OCI-LY7 (cell line): ENCODE results near the gene SLCO4A1. TPM values are rescaled to one million over a fixed set of nuclear protein-coding genes. Genes with fewer than 3 reads are reported as not detected.

Source experiments
- BruUV-seq: library from RNA; stranded (reverse); fragments of 400-500 nt; replicated peaks from 2 replicates; lab custom pipeline; 2021; lab: Mats Ljungman, UMichigan
- CTCF ChIA-PET: fragments of 300-600 bp; sonication (Branson Sonifier 250); formaldehyde crosslinking; loops from one replicate; lab custom pipeline; 2022; ENCODE audit warnings: antibody characterized with exemption; ENCODE audit not compliant: unreplicated experiment; lab: Charles Lee
- POLR2A ChIA-PET: fragments of 300-600 bp; sonication (Branson Sonifier 250); formaldehyde crosslinking; loops from one replicate; lab custom pipeline; 2022; ENCODE audit warnings: antibody characterized with exemption; lab: Charles Lee
- DNase-seq: peaks from one replicate; pipeline ENCODE4 v3.0.0-alpha.2; 2015; ENCODE audit warnings: low spot score
- H2AFZ ChIP-seq: fragments of 200-600 bp; sonication (generic), shearing (Covaris generic); 2 replicates; pipeline ENCODE4 v1.6.1; 2014; ENCODE audit warnings: mild to moderate bottlenecking, antibody characterized with exemption, low read length, moderate library complexity
- H3K27ac ChIP-seq: fragments of 200-600 bp; sonication (generic); 2 replicates; pipeline ENCODE4 v1.5.1; 2014; ENCODE audit warnings: mixed run types, low read depth, mild to moderate bottlenecking, moderate library complexity, low read length, inconsistent platforms; ENCODE audit not compliant: poor library complexity, severe bottlenecking
- H3K36me3 ChIP-seq: fragments of 200-600 bp; sonication (generic); 2 replicates; pipeline ENCODE4 v1.6.1; 2014; ENCODE audit warnings: mild to moderate bottlenecking, antibody characterized with exemption, low read length, moderate library complexity, mixed read lengths; ENCODE audit not compliant: insufficient read depth
- H3K4me1 ChIP-seq: fragments of 200-600 bp; sonication (generic); 2 replicates; pipeline ENCODE4 v1.5.1; 2014; ENCODE audit warnings: mild to moderate bottlenecking, low read length; ENCODE audit not compliant: insufficient read depth, poor library complexity, severe bottlenecking
- H3K4me2 ChIP-seq: fragments of 200-600 bp; sonication (generic); 2 replicates; pipeline ENCODE4 v1.6.1; 2014; ENCODE audit warnings: mild to moderate bottlenecking, low read length
- H3K4me3 ChIP-seq: fragments of 200-600 bp; sonication (generic); 2 replicates; pipeline ENCODE4 v1.5.1; 2014; ENCODE audit warnings: mild to moderate bottlenecking, low read depth, low read length; ENCODE audit not compliant: poor library complexity, severe bottlenecking
- H3K79me2 ChIP-seq: fragments of 200-600 bp; sonication (generic); 2 replicates; pipeline ENCODE4 v1.6.1; 2016; ENCODE audit warnings: low read depth, mild to moderate bottlenecking, low read length, moderate library complexity, mixed read lengths; ENCODE audit not compliant: insufficient read depth
- H3K9me2 ChIP-seq: fragments of 200-600 bp; sonication (generic); 2 replicates; pipeline ENCODE4 v1.6.1; 2016; ENCODE audit warnings: mild to moderate bottlenecking, low read length, mixed read lengths; ENCODE audit not compliant: insufficient read depth
- H3K9me3 ChIP-seq: fragments of 200-600 bp; sonication (generic); 2 replicates; pipeline ENCODE4 v1.6.1; 2014; ENCODE audit warnings: mild to moderate bottlenecking, mixed run types, low read length, mixed read lengths
- H4K20me1 ChIP-seq: fragments of 200-600 bp; sonication (generic); 2 replicates; pipeline ENCODE4 v1.6.1; 2014; ENCODE audit warnings: mild to moderate bottlenecking, antibody characterized with exemption, low read length, moderate library complexity, mixed read lengths; ENCODE audit not compliant: insufficient read depth
- EZH2phosphoT487 ChIP-seq: fragments of 200-600 bp; sonication (generic); IDR thresholded peaks from 2 replicates; pipeline ENCODE4 v1.6.1; 2018; ENCODE audit warnings: low read depth, borderline replicate concordance, mild to moderate bottlenecking, mixed run types, antibody characterized with exemption, low read length, moderate library complexity, mixed read lengths
- intact Hi-C: fragments of 100-400 bp; cut with micrococcal nuclease; formaldehyde crosslinking; loops from one replicate; pipeline ENCODE4 v1.10.0; 2022; ENCODE audit not compliant: unreplicated experiment
- total RNA-seq, 2 experiments: library from RNA; depleted of rRNA in 1 of 2; stranded (reverse); fragments of >200 nt in 1 of 2; shearing (Covaris generic) in 1 of 2; gene quantifications; 2 replicates each; pipeline ENCODE4 v1.2.3, GENCODE V29; 2014 to 2022
- TF ChIP-seq, protein P1 (sequence below): fragments of 200-600 bp; sonication (generic); conservative IDR thresholded peaks from 2 replicates; pipeline ENCODE4 v1.5.1; 2014; ENCODE audit warnings: mild to moderate bottlenecking, antibody characterized with exemption, low read length, moderate library complexity, mixed read lengths

The SLCO4A1 gene
- total RNA-seq, 2 experiments from 2014 or later, result 34.3 to 52.4 TPM

DNA sequence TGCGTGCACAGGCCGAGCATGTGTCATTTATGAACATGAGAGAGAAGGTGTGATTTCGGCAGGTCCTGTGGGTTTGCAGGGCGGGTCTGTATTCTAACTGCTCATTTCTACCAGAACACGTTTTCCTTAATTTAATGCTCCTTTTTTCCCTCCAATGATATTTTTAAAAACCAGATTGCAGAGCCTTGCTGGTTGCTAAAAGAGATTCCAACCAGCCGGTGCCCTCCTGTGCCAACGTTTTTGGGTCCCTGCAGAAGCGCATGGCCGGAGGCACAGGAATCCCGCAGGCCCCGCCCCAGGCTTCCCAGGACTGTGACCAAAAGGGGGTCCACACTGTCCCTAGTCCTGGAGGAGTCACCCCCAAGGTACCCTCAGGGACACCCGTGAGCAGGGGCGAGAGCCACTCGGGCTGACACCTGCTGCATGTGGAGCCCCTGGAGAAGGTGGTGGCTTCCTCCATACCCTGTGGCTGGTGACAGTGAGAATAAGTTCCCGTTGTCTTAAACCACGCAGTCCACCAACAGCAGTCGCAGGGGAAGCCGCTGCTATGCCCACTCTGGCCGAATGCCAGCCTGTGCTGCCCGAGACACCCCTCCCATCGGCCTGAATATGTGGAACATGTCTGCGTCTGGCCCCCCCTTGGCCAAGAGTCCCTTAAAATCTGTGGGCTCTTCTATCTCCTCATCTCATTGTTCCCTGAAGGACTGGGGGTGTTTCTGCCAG, 50.7 kb downstream of the SLCO4A1 start:
- Histone ChIP-seq H4K20me1 (no peaks in the 10 kb centered on the region), H3K4me2 (no peak overlapping the region), H3K79me2 (no peaks in the 10 kb centered on the region), H3K36me3 (no peaks in the 10 kb centered on the region), H3K4me3 (no peak overlapping the region), H3K9me2 (no peaks in the 10 kb centered on the region), H3K27ac (no peak overlapping the region), H3K9me3 (no peaks in the 10 kb centered on the region), H2AFZ (no peak overlapping the region), H3K4me1 (no peaks in the 10 kb centered on the region)
- no peak for DNase-seq
- BruUV-seq, result no TSS peak
- intact Hi-C loops, result no loop called here
- TF ChIP-seq, protein P1, sequence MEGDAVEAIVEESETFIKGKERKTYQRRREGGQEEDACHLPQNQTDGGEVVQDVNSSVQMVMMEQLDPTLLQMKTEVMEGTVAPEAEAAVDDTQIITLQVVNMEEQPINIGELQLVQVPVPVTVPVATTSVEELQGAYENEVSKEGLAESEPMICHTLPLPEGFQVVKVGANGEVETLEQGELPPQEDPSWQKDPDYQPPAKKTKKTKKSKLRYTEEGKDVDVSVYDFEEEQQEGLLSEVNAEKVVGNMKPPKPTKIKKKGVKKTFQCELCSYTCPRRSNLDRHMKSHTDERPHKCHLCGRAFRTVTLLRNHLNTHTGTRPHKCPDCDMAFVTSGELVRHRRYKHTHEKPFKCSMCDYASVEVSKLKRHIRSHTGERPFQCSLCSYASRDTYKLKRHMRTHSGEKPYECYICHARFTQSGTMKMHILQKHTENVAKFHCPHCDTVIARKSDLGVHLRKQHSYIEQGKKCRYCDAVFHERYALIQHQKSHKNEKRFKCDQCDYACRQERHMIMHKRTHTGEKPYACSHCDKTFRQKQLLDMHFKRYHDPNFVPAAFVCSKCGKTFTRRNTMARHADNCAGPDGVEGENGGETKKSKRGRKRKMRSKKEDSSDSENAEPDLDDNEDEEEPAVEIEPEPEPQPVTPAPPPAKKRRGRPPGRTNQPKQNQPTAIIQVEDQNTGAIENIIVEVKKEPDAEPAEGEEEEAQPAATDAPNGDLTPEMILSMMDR, result no peak
- no peak for TF ChIP-seq EZH2phosphoT487
- CTCF ChIA-PET, result no interaction called here
- POLR2A ChIA-PET, result no interaction called here

DNA sequence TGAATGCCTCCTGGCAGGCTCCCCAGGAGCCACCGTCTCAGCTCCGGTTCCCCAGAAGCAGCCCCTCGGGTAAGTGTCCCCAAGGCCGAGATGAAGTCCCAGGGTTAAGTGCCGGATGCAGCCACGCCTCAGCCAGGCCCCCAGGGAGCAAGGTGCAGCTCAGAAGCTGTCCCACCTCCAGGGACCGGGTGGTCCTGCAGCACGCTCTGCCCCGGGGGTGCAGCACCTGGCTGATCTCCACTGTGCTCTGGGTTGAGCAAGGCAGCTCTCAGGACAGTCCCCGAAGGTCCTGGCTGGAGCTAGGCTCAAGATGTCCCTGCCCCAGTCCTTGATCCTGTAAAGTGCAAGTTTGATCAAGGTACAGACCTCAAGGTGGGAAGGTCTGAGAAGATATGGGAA, 51.2 kb downstream of the SLCO4A1 start:
- Histone ChIP-seq H4K20me1 (no peaks in the 10 kb centered on the region), H3K9me2 (no peaks in the 10 kb centered on the region), H3K36me3 (no peaks in the 10 kb centered on the region), H3K79me2 (no peaks in the 10 kb centered on the region), H3K4me3 (no peak overlapping the region), H3K4me2 (no peak overlapping the region), H2AFZ (no peak overlapping the region), H3K4me1 (no peaks in the 10 kb centered on the region), H3K27ac (no peak overlapping the region), H3K9me3 (no peaks in the 10 kb centered on the region)
- DNase-seq, result no peak
- no TSS peak for BruUV-seq
- intact Hi-C loops, result no loop called here
- POLR2A ChIA-PET, result no interaction called here
- TF ChIP-seq, protein P1, result no peak
- TF ChIP-seq EZH2phosphoT487, result no peak
- CTCF ChIA-PET, result no interaction called here

DNA sequence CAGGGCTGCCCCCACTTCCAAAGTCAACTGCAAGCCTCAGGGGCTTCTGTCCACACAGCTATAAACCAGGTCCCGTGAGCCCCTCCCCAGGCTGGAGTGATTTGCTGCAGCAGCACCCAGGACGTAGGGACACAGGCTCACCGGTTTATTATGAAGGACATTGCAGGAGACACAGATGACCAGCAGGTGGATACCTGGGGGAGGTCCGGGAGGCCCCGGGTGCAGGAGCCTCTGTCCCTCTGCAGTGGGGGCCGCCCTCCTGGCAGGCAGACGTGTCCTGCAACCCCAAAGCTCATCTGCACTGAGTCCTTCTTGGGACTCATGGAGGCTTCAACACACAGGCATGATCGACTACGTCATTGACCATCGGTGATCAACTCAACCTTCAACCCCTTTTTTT, 51.8 kb downstream of the SLCO4A1 start:
- Histone ChIP-seq H3K4me2 (no peak overlapping the region), H3K79me2 (no peaks in the 10 kb centered on the region), H3K27ac (no peak overlapping the region), H3K4me1 (no peaks in the 10 kb centered on the region), H3K36me3 (no peaks in the 10 kb centered on the region), H4K20me1 (no peaks in the 10 kb centered on the region), H3K9me3 (no peaks in the 10 kb centered on the region), H2AFZ (no peak overlapping the region), H3K4me3 (no peak overlapping the region), H3K9me2 (no peaks in the 10 kb centered on the region)
- TF ChIP-seq EZH2phosphoT487, result no peak
- TF ChIP-seq, protein P1, result no peak
- intact Hi-C loops, result no loop called here
- no TSS peak for BruUV-seq
- POLR2A ChIA-PET, result no interaction called here
- no peak for DNase-seq
- CTCF ChIA-PET, result no interaction called here
